OCI-LY7 (cell line): ENCODE data around the gene EPHA5. TPM values are rescaled to one million over a fixed set of nuclear protein-coding genes. Genes with fewer than 3 reads are reported as not detected.

Experiments
- BruUV-seq: library from RNA; stranded (reverse); fragments of 400-500 nt; replicated peaks from 2 replicates; lab custom pipeline; 2021; lab: Mats Ljungman, UMichigan
- CTCF ChIA-PET: fragments of 300-600 bp; sonication (Branson Sonifier 250); formaldehyde crosslinking; loops from one replicate; lab custom pipeline; 2022; ENCODE audit warnings: antibody characterized with exemption; ENCODE audit not compliant: unreplicated experiment; lab: Charles Lee
- POLR2A ChIA-PET: fragments of 300-600 bp; sonication (Branson Sonifier 250); formaldehyde crosslinking; loops from one replicate; lab custom pipeline; 2022; ENCODE audit warnings: antibody characterized with exemption; lab: Charles Lee
- DNase-seq: peaks from one replicate; pipeline ENCODE4 v3.0.0-alpha.2; 2015; ENCODE audit warnings: low spot score
- H2AFZ ChIP-seq: fragments of 200-600 bp; sonication (generic), shearing (Covaris generic); 2 replicates; pipeline ENCODE4 v1.6.1; 2014; ENCODE audit warnings: mild to moderate bottlenecking, antibody characterized with exemption, low read length, moderate library complexity
- H3K27ac ChIP-seq: fragments of 200-600 bp; sonication (generic); 2 replicates; pipeline ENCODE4 v1.5.1; 2014; ENCODE audit warnings: mixed run types, low read depth, mild to moderate bottlenecking, moderate library complexity, low read length, inconsistent platforms; ENCODE audit not compliant: poor library complexity, severe bottlenecking
- H3K36me3 ChIP-seq: fragments of 200-600 bp; sonication (generic); 2 replicates; pipeline ENCODE4 v1.6.1; 2014; ENCODE audit warnings: mild to moderate bottlenecking, antibody characterized with exemption, low read length, moderate library complexity, mixed read lengths; ENCODE audit not compliant: insufficient read depth
- H3K4me1 ChIP-seq: fragments of 200-600 bp; sonication (generic); 2 replicates; pipeline ENCODE4 v1.5.1; 2014; ENCODE audit warnings: mild to moderate bottlenecking, low read length; ENCODE audit not compliant: insufficient read depth, poor library complexity, severe bottlenecking
- H3K4me2 ChIP-seq: fragments of 200-600 bp; sonication (generic); 2 replicates; pipeline ENCODE4 v1.6.1; 2014; ENCODE audit warnings: mild to moderate bottlenecking, low read length
- H3K4me3 ChIP-seq: fragments of 200-600 bp; sonication (generic); 2 replicates; pipeline ENCODE4 v1.5.1; 2014; ENCODE audit warnings: mild to moderate bottlenecking, low read depth, low read length; ENCODE audit not compliant: poor library complexity, severe bottlenecking
- H3K79me2 ChIP-seq: fragments of 200-600 bp; sonication (generic); 2 replicates; pipeline ENCODE4 v1.6.1; 2016; ENCODE audit warnings: low read depth, mild to moderate bottlenecking, low read length, moderate library complexity, mixed read lengths; ENCODE audit not compliant: insufficient read depth
- H3K9me2 ChIP-seq: fragments of 200-600 bp; sonication (generic); 2 replicates; pipeline ENCODE4 v1.6.1; 2016; ENCODE audit warnings: mild to moderate bottlenecking, low read length, mixed read lengths; ENCODE audit not compliant: insufficient read depth
- H3K9me3 ChIP-seq: fragments of 200-600 bp; sonication (generic); 2 replicates; pipeline ENCODE4 v1.6.1; 2014; ENCODE audit warnings: mild to moderate bottlenecking, mixed run types, low read length, mixed read lengths
- H4K20me1 ChIP-seq: fragments of 200-600 bp; sonication (generic); 2 replicates; pipeline ENCODE4 v1.6.1; 2014; ENCODE audit warnings: mild to moderate bottlenecking, antibody characterized with exemption, low read length, moderate library complexity, mixed read lengths; ENCODE audit not compliant: insufficient read depth
- EZH2phosphoT487 ChIP-seq: fragments of 200-600 bp; sonication (generic); IDR thresholded peaks from 2 replicates; pipeline ENCODE4 v1.6.1; 2018; ENCODE audit warnings: low read depth, borderline replicate concordance, mild to moderate bottlenecking, mixed run types, antibody characterized with exemption, low read length, moderate library complexity, mixed read lengths
- intact Hi-C: fragments of 100-400 bp; cut with micrococcal nuclease; formaldehyde crosslinking; loops from one replicate; pipeline ENCODE4 v1.10.0; 2022; ENCODE audit not compliant: unreplicated experiment
- total RNA-seq, 2 experiments: library from RNA; depleted of rRNA in 1 of 2; stranded (reverse); fragments of >200 nt in 1 of 2; shearing (Covaris generic) in 1 of 2; gene quantifications; 2 replicates each; pipeline ENCODE4 v1.2.3, GENCODE V29; 2014 to 2022
- TF ChIP-seq, protein P1 (sequence below): fragments of 200-600 bp; sonication (generic); conservative IDR thresholded peaks from 2 replicates; pipeline ENCODE4 v1.5.1; 2014; ENCODE audit warnings: mild to moderate bottlenecking, antibody characterized with exemption, low read length, moderate library complexity, mixed read lengths

The EPHA5 gene
- total RNA-seq, 2 experiments from 2014 or later, result not detected

GRCh38 chr4:65302145-65302544, 368.1 kb downstream of the EPHA5 start:
- BruUV-seq, result no TSS peak
- Histone ChIP-seq H2AFZ (no peak overlapping the region), H4K20me1 (no peaks in the 10 kb centered on the region), H3K79me2 (no peaks in the 10 kb centered on the region), H3K4me3 (no peak overlapping the region), H3K27ac (no peak overlapping the region), H3K9me2 (no peaks in the 10 kb centered on the region), H3K36me3 (no peaks in the 10 kb centered on the region), H3K4me1 (no peaks in the 10 kb centered on the region), H3K4me2 (no peak overlapping the region), H3K9me3 (no peaks in the 10 kb centered on the region)
- CTCF ChIA-PET, result no interaction called here
- POLR2A ChIA-PET, result interaction anchor here (1.4 kb wide), 1 partner anchor 8 kb away, joined by 3 read pairs; no protein-coding TSS in a partner anchor
- intact Hi-C loops, result no loop called here
- DNase-seq, result no peak
- TF ChIP-seq, protein P1, sequence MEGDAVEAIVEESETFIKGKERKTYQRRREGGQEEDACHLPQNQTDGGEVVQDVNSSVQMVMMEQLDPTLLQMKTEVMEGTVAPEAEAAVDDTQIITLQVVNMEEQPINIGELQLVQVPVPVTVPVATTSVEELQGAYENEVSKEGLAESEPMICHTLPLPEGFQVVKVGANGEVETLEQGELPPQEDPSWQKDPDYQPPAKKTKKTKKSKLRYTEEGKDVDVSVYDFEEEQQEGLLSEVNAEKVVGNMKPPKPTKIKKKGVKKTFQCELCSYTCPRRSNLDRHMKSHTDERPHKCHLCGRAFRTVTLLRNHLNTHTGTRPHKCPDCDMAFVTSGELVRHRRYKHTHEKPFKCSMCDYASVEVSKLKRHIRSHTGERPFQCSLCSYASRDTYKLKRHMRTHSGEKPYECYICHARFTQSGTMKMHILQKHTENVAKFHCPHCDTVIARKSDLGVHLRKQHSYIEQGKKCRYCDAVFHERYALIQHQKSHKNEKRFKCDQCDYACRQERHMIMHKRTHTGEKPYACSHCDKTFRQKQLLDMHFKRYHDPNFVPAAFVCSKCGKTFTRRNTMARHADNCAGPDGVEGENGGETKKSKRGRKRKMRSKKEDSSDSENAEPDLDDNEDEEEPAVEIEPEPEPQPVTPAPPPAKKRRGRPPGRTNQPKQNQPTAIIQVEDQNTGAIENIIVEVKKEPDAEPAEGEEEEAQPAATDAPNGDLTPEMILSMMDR, result no peak
- TF ChIP-seq EZH2phosphoT487, result no peak

DNA sequence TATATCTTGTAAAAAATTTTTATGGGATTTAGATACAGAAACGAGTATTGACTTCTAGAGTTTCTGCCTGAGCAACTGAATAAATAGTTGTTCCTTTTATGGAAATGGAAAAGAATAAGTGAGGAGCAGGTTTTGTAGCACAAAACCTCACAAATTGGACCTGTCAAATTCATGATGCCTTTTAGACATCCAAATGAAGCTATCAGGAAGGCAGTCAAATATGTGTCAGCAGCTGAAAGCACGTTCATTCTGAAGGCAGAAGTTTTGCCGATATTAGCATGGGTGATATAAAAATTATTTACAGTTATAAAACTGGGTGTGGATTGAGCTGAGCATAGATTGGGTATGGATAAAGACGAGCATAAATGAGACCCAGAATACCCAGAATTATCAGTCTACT, 374.0 kb downstream of the EPHA5 start:
- ChIA-PET POLR2A (no interaction called here), CTCF (no interaction called here)
- Histone ChIP-seq H2AFZ (no peak overlapping the region), H3K4me2 (no peak overlapping the region), H3K79me2 (no peaks in the 10 kb centered on the region), H3K4me1 (no peaks in the 10 kb centered on the region), H3K9me2 (no peaks in the 10 kb centered on the region), H3K27ac (no peak overlapping the region), H3K9me3 (no peaks in the 10 kb centered on the region), H3K4me3 (no peak overlapping the region), H3K36me3 (no peaks in the 10 kb centered on the region), H4K20me1 (no peaks in the 10 kb centered on the region)
- intact Hi-C loops, result no loop called here
- BruUV-seq, result no TSS peak
- TF ChIP-seq, protein P1, result no peak
- TF ChIP-seq EZH2phosphoT487, result no peak
- no peak for DNase-seq

DNA sequence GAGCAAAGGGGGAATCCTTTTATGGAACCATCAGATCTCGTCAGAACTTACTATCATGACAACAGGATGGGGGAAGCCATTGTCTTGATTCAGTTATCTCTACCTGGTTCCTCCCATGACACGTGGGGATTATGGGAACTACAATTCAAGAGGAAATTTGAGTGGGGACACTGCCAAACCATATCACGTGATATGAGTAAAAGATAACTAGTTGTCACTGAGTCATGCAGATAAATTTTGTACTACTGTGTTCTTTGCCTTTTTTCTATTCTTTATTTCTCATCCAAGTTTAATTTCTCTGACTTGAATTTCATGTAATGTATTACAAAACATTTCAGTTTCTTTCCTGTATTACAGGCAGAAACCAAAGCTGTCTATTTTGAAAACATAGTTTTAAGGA, 383.2 kb downstream of the EPHA5 start:
- DNase-seq, result no peak
- TF ChIP-seq, protein P1, result no peak
- TF ChIP-seq EZH2phosphoT487, result no peak
- H3K9me3 ChIP-seq, result no peaks in the 10 kb centered on the region
- no TSS peak for BruUV-seq
- POLR2A ChIA-PET, result no interaction called here
- H3K4me1 ChIP-seq, result no peaks in the 10 kb centered on the region
- no peaks in the 10 kb centered on the region for H3K9me2 ChIP-seq
- CTCF ChIA-PET, result no interaction called here
- no peaks in the 10 kb centered on the region for H3K36me3 ChIP-seq
- H4K20me1 ChIP-seq, result no peaks in the 10 kb centered on the region
- H3K4me3 ChIP-seq, result no peak overlapping the region
- H3K4me2 ChIP-seq, result no peak overlapping the region
- H3K27ac ChIP-seq, result no peak overlapping the region
- no peak overlapping the region for H2AFZ ChIP-seq
- intact Hi-C loops, result no loop called here
- H3K79me2 ChIP-seq, result no peaks in the 10 kb centered on the region
